Stimulated activated CD4-positive, alpha-beta T cell treated with anti-CD3 and anti-CD28 coated beads, Interleukin-12 subunit alpha, Interleukin-12 subunit beta, amount 100 ng/mL, for 48 hours (primary cell): ENCODE measurements around the gene ASB13.

Source experiments
- DNase-seq, 3 donors: peaks; one replicate each; pipeline ENCODE4 v3.0.0-alpha.2; 2020; ENCODE audit warnings: low read depth in 2 of 3, low spot score in 1 of 3

ASB13 gene

GRCh38 chr10:5666008-5666840, at the start of gene ASB13:
Gene ASB13, minus strand, starts transcription at chr10:5666595. Its CDS starts 44 bp downstream, at chr10:5666551.
- DNase-seq = peak in 2 of 3 donors; percentile 22 to 39

GRCh38 chr10:5711642-5712041, 45.2 kb upstream of the ASB13 start:
- no peak for DNase-seq

- DNase-seq = no peak
These were observed 44.5 kb upstream of the ASB13 start for GRCh38 chr10:5710859-5711258.

- no peak for DNase-seq
These were observed 43.5 kb upstream of the ASB13 start for GRCh38 chr10:5709865-5710264.

- DNase-seq = no peak
These were observed 42.0 kb upstream of the ASB13 start for GRCh38 chr10:5708356-5708755.

GRCh38 chr10:5698062-5698461, 31.7 kb upstream of the ASB13 start:
- DNase-seq = no peak

- DNase-seq = no peak
These were observed 30.9 kb upstream of the ASB13 start for GRCh38 chr10:5697342-5697741.

- no peak for DNase-seq
These were observed 28.2 kb upstream of the ASB13 start for GRCh38 chr10:5694573-5694972.

GRCh38 chr10:5692461-5693358, 26.3 kb upstream of the ASB13 start:
- peak; percentile 33 to 48 (median 34) for DNase-seq

- no peak for DNase-seq
These were observed 25.4 kb upstream of the ASB13 start for GRCh38 chr10:5691786-5692185.

- no peak for DNase-seq
These were observed 22.2 kb upstream of the ASB13 start for GRCh38 chr10:5688587-5688986.

- DNase-seq = no peak
These were observed 19.4 kb upstream of the ASB13 start for GRCh38 chr10:5685764-5686240.

- peak; percentile 42 to 65 (median 62) for DNase-seq
These were observed 18.8 kb upstream of the ASB13 start for GRCh38 chr10:5684971-5685763.

GRCh38 chr10:5684318-5684970, 18.0 kb upstream of the ASB13 start, which contains the start of gene TASOR2:
Gene TASOR2, plus strand, starts transcription at chr10:5684838. Its CDS starts 35,805 bp downstream, at chr10:5720643.
- peak; percentile 93 to 97 (median 94) for DNase-seq

GRCh38 chr10:5683065-5683464, 16.7 kb upstream of the ASB13 start:
- DNase-seq = no peak

GRCh38 chr10:5681930-5682329, 15.5 kb upstream of the ASB13 start:
- DNase-seq = no peak

- DNase-seq = no peak
These were observed 13.2 kb upstream of the ASB13 start for GRCh38 chr10:5679606-5680005.

GRCh38 chr10:5679037-5679435, 12.6 kb upstream of the ASB13 start:
- DNase-seq = no peak

- no peak for DNase-seq
These were observed 12.1 kb upstream of the ASB13 start for GRCh38 chr10:5678397-5679036.
